ENCODE measurements around the gene GLIS1.

GRCh38 chr1:53573522-53573921, 165.4 kb downstream of the GLIS1 start:
- TF ChIP-seq EP300 (IDR thresholded peaks at IDR 0.05) (no peak), CTCF (IDR thresholded peaks at IDR 0.05) (no peak), POLR2A (IDR thresholded peaks at IDR 0.05) (no peak)
